ENCODE results near the gene AZU1. TPM values are rescaled to one million over a fixed set of nuclear protein-coding genes. Genes with fewer than 3 reads are reported as not detected.

Gene AZU1
- total RNA-seq, 1 experiment from 2014 or later, result not detected

DNA sequence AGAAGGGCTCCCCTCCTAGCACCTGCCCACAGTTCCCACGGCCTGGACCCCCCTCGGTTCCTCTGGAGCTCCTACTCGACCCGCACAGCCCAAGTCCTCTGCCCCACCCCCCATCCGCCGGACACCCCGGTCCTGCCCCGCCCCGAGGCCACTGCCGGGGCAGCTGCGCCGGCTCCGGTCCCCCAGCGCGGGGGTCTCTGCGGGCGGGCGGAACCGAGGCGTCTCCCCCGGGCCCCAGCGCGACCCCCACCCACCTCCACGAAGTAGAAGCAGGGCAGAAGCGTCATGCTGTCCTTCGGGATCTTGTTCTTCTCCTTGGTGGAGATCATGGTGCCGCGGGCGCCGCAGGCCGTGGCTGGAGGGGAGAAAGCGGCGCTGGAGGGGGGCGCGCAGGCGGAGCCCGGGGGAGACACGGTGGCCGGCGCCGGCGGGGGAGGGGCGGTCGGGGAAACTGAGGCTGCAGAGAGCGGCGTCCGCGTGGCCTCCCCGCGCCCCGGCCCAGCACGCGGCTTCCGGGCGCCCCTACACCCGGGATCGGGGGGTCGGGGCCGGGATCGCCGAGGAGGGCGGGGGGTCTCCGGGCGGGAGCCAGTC, 6.3 kb upstream of the AZU1 start (continued):
- no peak for TF ChIP-seq ZNF274 (IDR thresholded peaks at IDR 0.05; ENCODE audit: low read depth, low read length)
- no peak for TF ChIP-seq YY1 (IDR thresholded peaks at IDR 0.05; ENCODE audit: extremely low read depth, insufficient replicate concordance, low read depth, low read length)
- TF ChIP-seq EZH2phosphoT487 (IDR thresholded peaks at IDR 0.05; ENCODE audit: borderline replicate concordance), result no peak
- no peak for TF ChIP-seq SIN3A (IDR thresholded peaks at IDR 0.05; ENCODE audit: low read depth)
- TF ChIP-seq EGR1 (IDR thresholded peaks at IDR 0.05; ENCODE audit: low read depth), result no peak
- TF ChIP-seq ELF1 (IDR thresholded peaks at IDR 0.05; ENCODE audit: borderline replicate concordance, low read depth), result no peak
- TF ChIP-seq POLR2A (IDR thresholded peaks at IDR 0.05; ENCODE audit: borderline replicate concordance, extremely low read depth, insufficient read depth, insufficient read length), result no peak
- no peak for TF ChIP-seq CEBPB (IDR thresholded peaks at IDR 0.05; ENCODE audit: low read depth)
- no peak for TF ChIP-seq ZFX (IDR thresholded peaks at IDR 0.05)
- no peak for TF ChIP-seq CBX3 (IDR thresholded peaks at IDR 0.05; ENCODE audit: low read depth)
- TF ChIP-seq, protein P1, sequence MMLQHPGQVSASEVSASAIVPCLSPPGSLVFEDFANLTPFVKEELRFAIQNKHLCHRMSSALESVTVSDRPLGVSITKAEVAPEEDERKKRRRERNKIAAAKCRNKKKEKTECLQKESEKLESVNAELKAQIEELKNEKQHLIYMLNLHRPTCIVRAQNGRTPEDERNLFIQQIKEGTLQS (IDR thresholded peaks at IDR 0.05), result no peak
- TF ChIP-seq RAD21 (IDR thresholded peaks at IDR 0.05; ENCODE audit: low read depth), result no peak
- TF ChIP-seq FOSL1 (IDR thresholded peaks at IDR 0.05; ENCODE audit: low read depth), result no peak
- no peak for TF ChIP-seq TCF7L2 (IDR thresholded peaks at IDR 0.05; ENCODE audit: borderline replicate concordance, extremely low read depth, insufficient read depth, insufficient read length)

- Histone ChIP-seq H3K4me3 (replicated peaks in 1 of 2; ENCODE audit: low read depth in 1 of 2, low read length in 2 of 2) (no peak within 1 kb of the TSS), H3K79me2 (ENCODE audit: insufficient read depth, low read length) (no peaks in the 10 kb centered on the region), H3K4me1 (ENCODE audit: control insufficient read depth in 1 of 2, insufficient read depth in 2 of 2, low read length in 2 of 2) (peaks cover 5 to 7% of the 10 kb centered on the region in 2 experiments; a peak in 2 of 4 replicates), H2AFZ (ENCODE audit: low read depth, low read length, poor library complexity, severe bottlenecking) (no peak within 1 kb of the TSS), H3K27ac (ENCODE audit: low read depth, low read length) (no peak within 1 kb of the TSS), H3K9me3 (ENCODE audit: control insufficient read depth in 1 of 2, insufficient read depth in 1 of 2, low read depth in 1 of 2, low read length in 2 of 2) (no peaks in the 10 kb centered on the region), H3K9ac (ENCODE audit: low read length) (no peak within 1 kb of the TSS), H3K9me2 (ENCODE audit: insufficient read depth) (no peaks in the 10 kb centered on the region), H3K36me3 (ENCODE audit: control insufficient read depth in 1 of 2, insufficient read depth in 2 of 2, low read length in 2 of 2) (no peaks in the 10 kb centered on the region), H4K20me1 (ENCODE audit: insufficient read depth) (no peaks in the 10 kb centered on the region), H3K4me2 (ENCODE audit: low read length) (no peak within 1 kb of the TSS), H3K27me3 (ENCODE audit: insufficient read depth, low read length) (no peaks in the 10 kb centered on the region)
- RAD21 ChIA-PET (ENCODE audit: low non-redundant PET in 1 of 2, low total read pairs in 2 of 2, uncharacterized antibody in 2 of 2, unreplicated experiment in 2 of 2), result no interaction called here
- POLR2A ChIA-PET, result no interaction called here
- intact Hi-C loops (cut with micrococcal nuclease), result no loop called here
- DNase-seq (ENCODE audit: low read depth, low spot score), result no peak
- BruUV-seq (replicated peaks), result no TSS peak
- CTCF ChIA-PET, result no interaction called here
- no peak for ATAC-seq
- TF ChIP-seq POLR2A (IDR thresholded peaks at IDR 0.05; ENCODE audit: borderline replicate concordance, extremely low read depth, insufficient read depth, insufficient read length) (no peak), CEBPB (IDR thresholded peaks at IDR 0.05; ENCODE audit: low read depth) (no peak), ZNF274 (IDR thresholded peaks at IDR 0.05; ENCODE audit: low read depth, low read length) (no peak), ZFX (IDR thresholded peaks at IDR 0.05) (no peak), SIN3A (IDR thresholded peaks at IDR 0.05; ENCODE audit: low read depth) (no peak), REST (IDR thresholded peaks at IDR 0.05; ENCODE audit: low read depth) (no peak), TCF7L2 (IDR thresholded peaks at IDR 0.05; ENCODE audit: borderline replicate concordance, extremely low read depth, insufficient read depth, insufficient read length) (no peak), SRF (IDR thresholded peaks at IDR 0.05; ENCODE audit: low read depth) (no peak), POLR2AphosphoS5 (IDR thresholded peaks at IDR 0.05; ENCODE audit: low read depth, low read length) (no peak), RAD21 (IDR thresholded peaks at IDR 0.05; ENCODE audit: low read depth) (no peak), CTCF (IDR thresholded peaks at IDR 0.05 in 2 of 3, conservative IDR thresholded peaks at IDR 0.05 in 1 of 3; ENCODE audit: borderline replicate concordance in 1 of 3, insufficient read depth in 1 of 3, low read depth in 2 of 3, low read length in 2 of 3) (no peak), EZH2 (IDR thresholded peaks at IDR 0.05) (no peak), SP1 (IDR thresholded peaks at IDR 0.05; ENCODE audit: low read depth) (no peak)
These were observed 5.7 kb upstream of the AZU1 start, which contains the start of gene PLPPR3 for GRCh38 chr19:821825-822503. Gene PLPPR3, minus strand, starts transcription at chr19:821955. Its CDS starts 396 bp downstream, at chr19:821559.

Data from HCT116 (cell line).